Neural crest cell (in vitro differentiated cells): Measurements from ENCODE around the gene PMEPA1. TPM values are rescaled to one million over a fixed set of nuclear protein-coding genes. Genes with fewer than 3 reads are reported as not detected.
A peak's percentile ranks its signal among the peaks of the same experiment; 100 is the strongest.

ENCODE experiments used
- DNase-seq: peaks from one replicate; pipeline ENCODE4 v3.0.0; 2021; ENCODE audit warnings: low read depth, mixed read lengths, low spot score
- H3K27ac Mint-ChIP-seq: one replicate; pipeline ENCODE4 v1.8.0; 2021; ENCODE audit warnings: mild to moderate bottlenecking, mixed read lengths; ENCODE audit not compliant: unreplicated experiment
- H3K27me3 Mint-ChIP-seq: 2 replicates; pipeline ENCODE4 v1.8.0; 2021; ENCODE audit warnings: low read depth, mild to moderate bottlenecking, mixed read lengths
- H3K36me3 Mint-ChIP-seq: 2 replicates; pipeline ENCODE4 v1.8.0; 2021; ENCODE audit warnings: low read depth, mild to moderate bottlenecking, mixed read lengths
- H3K4me1 Mint-ChIP-seq: 2 replicates; pipeline ENCODE4 v1.8.0; 2021; ENCODE audit warnings: mixed read lengths
- H3K4me3 Mint-ChIP-seq: one replicate; pipeline ENCODE4 v1.8.0; 2021; ENCODE audit warnings: mild to moderate bottlenecking, mixed read lengths
- H3K9me3 Mint-ChIP-seq: 2 replicates; pipeline ENCODE4 v1.8.0; 2021; ENCODE audit warnings: mixed read lengths
- total RNA-seq: library from RNA; stranded (reverse); gene quantifications from 2 replicates; pipeline ENCODE4 v1.2.1, GENCODE V29; 2021
- TF ChIP-seq, protein P1 (sequence below): fragments of 200-600 bp; sonication (generic); conservative IDR thresholded peaks from 2 replicates; pipeline ENCODE4 v1.5.0; 2021; ENCODE audit warnings: antibody characterized with exemption, mild to moderate bottlenecking

PMEPA1 gene
- total RNA-seq, 1 donor from 2014 or later = 3.2 TPM

DNA sequence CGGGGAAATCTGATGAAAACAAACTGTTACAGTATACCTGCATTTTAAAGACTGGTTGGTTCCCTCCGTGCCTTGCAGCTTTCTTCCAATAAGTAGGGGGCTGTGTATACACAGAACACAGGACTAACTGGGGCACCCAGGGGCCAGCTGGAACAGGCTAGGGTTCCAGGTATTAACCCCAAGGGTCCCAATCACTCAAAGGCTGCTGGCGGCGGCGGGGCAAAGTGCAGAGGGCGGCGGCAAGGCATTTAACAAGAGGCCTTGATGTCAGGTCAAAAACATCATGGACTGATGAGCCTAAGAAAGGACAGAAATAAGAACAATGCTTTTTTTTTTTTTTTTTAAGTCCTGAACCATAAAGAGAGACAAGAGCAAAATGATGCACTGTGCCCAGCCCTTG lies 2.5 kb downstream of the PMEPA1 start:
- Mint-ChIP-seq H3K36me3 (no peaks in the 10 kb centered on the region), H3K9me3 (no peaks in the 10 kb centered on the region), H3K4me3 (peak overlapping the region; percentile 93), H3K4me1 (peaks cover 32% of the 10 kb centered on the region), H3K27me3 (peaks cover 86% of the 10 kb centered on the region), H3K27ac (no peak overlapping the region)
- DNase-seq = no peak
- TF ChIP-seq, protein P1, sequence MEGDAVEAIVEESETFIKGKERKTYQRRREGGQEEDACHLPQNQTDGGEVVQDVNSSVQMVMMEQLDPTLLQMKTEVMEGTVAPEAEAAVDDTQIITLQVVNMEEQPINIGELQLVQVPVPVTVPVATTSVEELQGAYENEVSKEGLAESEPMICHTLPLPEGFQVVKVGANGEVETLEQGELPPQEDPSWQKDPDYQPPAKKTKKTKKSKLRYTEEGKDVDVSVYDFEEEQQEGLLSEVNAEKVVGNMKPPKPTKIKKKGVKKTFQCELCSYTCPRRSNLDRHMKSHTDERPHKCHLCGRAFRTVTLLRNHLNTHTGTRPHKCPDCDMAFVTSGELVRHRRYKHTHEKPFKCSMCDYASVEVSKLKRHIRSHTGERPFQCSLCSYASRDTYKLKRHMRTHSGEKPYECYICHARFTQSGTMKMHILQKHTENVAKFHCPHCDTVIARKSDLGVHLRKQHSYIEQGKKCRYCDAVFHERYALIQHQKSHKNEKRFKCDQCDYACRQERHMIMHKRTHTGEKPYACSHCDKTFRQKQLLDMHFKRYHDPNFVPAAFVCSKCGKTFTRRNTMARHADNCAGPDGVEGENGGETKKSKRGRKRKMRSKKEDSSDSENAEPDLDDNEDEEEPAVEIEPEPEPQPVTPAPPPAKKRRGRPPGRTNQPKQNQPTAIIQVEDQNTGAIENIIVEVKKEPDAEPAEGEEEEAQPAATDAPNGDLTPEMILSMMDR = no peak

DNA sequence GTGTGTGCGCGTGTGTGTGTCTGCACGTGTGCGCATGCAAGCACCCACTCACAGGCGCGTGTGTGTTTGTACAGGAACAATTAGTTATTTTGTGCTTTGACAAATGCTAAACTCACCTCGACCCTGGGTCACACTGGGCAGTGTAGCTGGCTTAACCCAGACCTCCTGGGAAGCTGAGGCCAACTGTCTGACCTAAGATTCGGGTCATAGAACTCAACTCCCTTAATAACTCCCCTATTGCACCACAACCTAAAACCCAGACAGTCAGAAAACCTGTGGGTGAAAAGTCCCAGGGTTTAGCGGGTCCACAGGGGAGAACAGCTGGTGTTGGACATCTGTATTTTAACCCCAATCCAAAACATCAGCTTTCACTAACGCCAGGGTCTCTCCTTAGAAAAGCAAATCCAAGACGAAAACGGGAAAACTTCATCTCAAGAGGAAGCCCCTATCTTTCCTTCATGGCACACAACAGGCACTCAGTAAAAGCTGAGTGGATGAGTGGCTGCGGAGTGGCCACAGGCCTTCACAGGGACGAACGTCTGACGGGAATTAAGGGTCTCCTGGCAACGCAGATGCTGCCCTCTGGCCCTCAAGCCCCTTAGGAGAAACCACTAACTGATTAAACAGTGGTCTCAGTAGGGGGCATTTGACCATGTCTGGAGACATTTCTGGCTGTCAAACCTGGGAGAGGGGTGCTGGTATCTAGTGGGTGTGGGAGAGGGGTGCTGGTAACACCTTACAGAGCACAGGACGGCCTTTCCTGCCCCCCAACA lies 4.5 kb downstream of the PMEPA1 start:
- TF ChIP-seq, protein P1 = no peak
- Mint-ChIP-seq H3K27ac (no peak overlapping the region), H3K27me3 (peaks cover 86% of the 10 kb centered on the region), H3K4me3 (peak overlapping the region; percentile 19), H3K9me3 (no peaks in the 10 kb centered on the region), H3K36me3 (no peaks in the 10 kb centered on the region), H3K4me1 (peaks cover 20% of the 10 kb centered on the region)
- no peak for DNase-seq

GRCh38 chr20:57704245-57704644 lies 5.6 kb downstream of the PMEPA1 start:
- Mint-ChIP-seq H3K4me1 (peaks cover 19% of the 10 kb centered on the region), H3K4me3 (no peak overlapping the region), H3K27ac (no peak overlapping the region), H3K27me3 (peaks cover 94% of the 10 kb centered on the region), H3K36me3 (no peaks in the 10 kb centered on the region), H3K9me3 (no peaks in the 10 kb centered on the region)
- TF ChIP-seq, protein P1 = no peak
- DNase-seq = no peak

- no peak for DNase-seq
- H3K9me3 Mint-ChIP-seq = no peaks in the 10 kb centered on the region
- H3K27me3 Mint-ChIP-seq = peaks cover 97% of the 10 kb centered on the region
- H3K27ac Mint-ChIP-seq = no peak overlapping the region
- peaks cover 12% of the 10 kb centered on the region for H3K4me1 Mint-ChIP-seq
- H3K36me3 Mint-ChIP-seq = no peaks in the 10 kb centered on the region
- H3K4me3 Mint-ChIP-seq = no peak overlapping the region
- TF ChIP-seq, protein P1 = no peak
These were observed 6.8 kb downstream of the PMEPA1 start for GRCh38 chr20:57703013-57703412.

GRCh38 chr20:57702521-57702920 lies 7.3 kb downstream of the PMEPA1 start:
- Mint-ChIP-seq H3K27ac (no peak overlapping the region), H3K9me3 (no peaks in the 10 kb centered on the region), H3K27me3 (peaks cover 97% of the 10 kb centered on the region), H3K4me1 (peaks cover 9% of the 10 kb centered on the region), H3K36me3 (no peaks in the 10 kb centered on the region), H3K4me3 (no peak overlapping the region)
- TF ChIP-seq, protein P1 = no peak
- no peak for DNase-seq
